Measurements from ENCODE around the gene SLC25A30. TPM values are rescaled to one million over a fixed set of nuclear protein-coding genes. Genes with fewer than 3 reads are reported as not detected.
"Not testable (repeated sequence)": the region's sequence is repeated elsewhere in the genome, so short reads cannot be mapped to it uniquely, and the experiment has no call there.

SLC25A30 gene
- total and polyA plus RNA-seq, 2 donors = 2.9 to 5.9 TPM

- no peak overlapping the region for H3K4me3 ChIP-seq (ENCODE audit: low read length in 2 of 2)
- no peaks in the 10 kb centered on the region for H3K27me3 ChIP-seq (ENCODE audit: control insufficient read depth in 2 of 2, insufficient read depth in 1 of 2, low read length in 1 of 2)
- WGBS = 92% methylated on average over 9 of the region's 9 CpGs
- no peaks in the 10 kb centered on the region for H3K9me3 ChIP-seq (ENCODE audit: control insufficient read depth in 2 of 2, insufficient read depth in 1 of 2, low read length in 1 of 2)
- no peak for DNase-seq (ENCODE audit: low read depth in 6 of 9, low spot score in 9 of 9)
- no peaks in the 10 kb centered on the region for H3K4me1 ChIP-seq (ENCODE audit: control insufficient read depth in 2 of 2, insufficient read depth in 2 of 2, low read length in 2 of 2)
- H3K36me3 ChIP-seq (ENCODE audit: control insufficient read depth in 2 of 2, insufficient read depth in 2 of 2, low read length in 1 of 2) = no peaks in the 10 kb centered on the region
- no peak overlapping the region for H3K27ac ChIP-seq (ENCODE audit: low read depth in 1 of 2, low read length in 1 of 2)
These were observed 18.2 kb upstream of the SLC25A30 start for GRCh38 chr13:45436332-45436731.

GRCh38 chr13:45434556-45435371 is 16.6 kb upstream of the SLC25A30 start:
- Histone ChIP-seq H3K9me3 (ENCODE audit: control insufficient read depth in 2 of 2, insufficient read depth in 1 of 2, low read length in 1 of 2) (no peaks in the 10 kb centered on the region), H3K4me3 (ENCODE audit: low read length in 2 of 2) (no peak overlapping the region)
- 96% methylated on average over 8 of the region's 8 CpGs for whole genome bisulfite sequencing

DNA sequence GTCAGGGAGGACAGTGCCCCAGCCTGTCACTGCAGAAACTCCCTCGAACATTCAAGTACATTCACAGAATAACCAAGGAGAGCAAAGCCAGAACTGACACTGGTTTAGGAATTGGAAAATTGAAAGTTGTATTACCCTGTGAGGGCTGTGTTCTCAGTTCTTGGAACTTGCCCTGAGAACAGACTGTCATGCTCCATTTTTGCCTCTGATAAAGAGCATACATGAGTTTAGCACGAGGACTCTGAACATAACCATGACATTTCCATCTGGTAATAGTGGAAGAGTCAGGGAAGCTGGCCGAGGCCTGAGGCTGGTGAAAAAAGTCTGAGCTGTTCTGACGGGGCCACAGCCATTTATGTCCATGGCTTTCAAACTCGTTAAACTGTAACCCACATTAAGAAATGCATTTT is 15.2 kb upstream of the SLC25A30 start:
- H3K27me3 ChIP-seq (ENCODE audit: control insufficient read depth in 2 of 2, insufficient read depth in 1 of 2, low read length in 1 of 2) = no peaks in the 10 kb centered on the region
- no peak overlapping the region for H3K4me3 ChIP-seq (ENCODE audit: low read length in 2 of 2)
- no peaks in the 10 kb centered on the region for H3K36me3 ChIP-seq (ENCODE audit: control insufficient read depth in 2 of 2, insufficient read depth in 2 of 2, low read length in 1 of 2)
- no peaks in the 10 kb centered on the region for H3K4me1 ChIP-seq (ENCODE audit: control insufficient read depth in 2 of 2, insufficient read depth in 2 of 2, low read length in 2 of 2)
- H3K27ac ChIP-seq (ENCODE audit: low read depth in 1 of 2, low read length in 1 of 2) = no peak overlapping the region
- no peaks in the 10 kb centered on the region for H3K9me3 ChIP-seq (ENCODE audit: control insufficient read depth in 2 of 2, insufficient read depth in 1 of 2, low read length in 1 of 2)
- 95% methylated on average over 5 of the region's 5 CpGs for WGBS
- no peak for DNase-seq (ENCODE audit: low read depth in 6 of 9, low spot score in 9 of 9)

More at GRCh38 chr13:45434556-45435371, 16.6 kb upstream of the SLC25A30 start:
- Histone ChIP-seq H3K27me3 (ENCODE audit: control insufficient read depth in 2 of 2, insufficient read depth in 1 of 2, low read length in 1 of 2) (no peaks in the 10 kb centered on the region), H3K4me1 (ENCODE audit: control insufficient read depth in 2 of 2, insufficient read depth in 2 of 2, low read length in 2 of 2) (no peaks in the 10 kb centered on the region), H3K36me3 (ENCODE audit: control insufficient read depth in 2 of 2, insufficient read depth in 2 of 2, low read length in 1 of 2) (no peaks in the 10 kb centered on the region), H3K27ac (ENCODE audit: low read depth in 1 of 2, low read length in 1 of 2) (no peak overlapping the region)
- no peak for DNase-seq (ENCODE audit: low read depth in 6 of 9, low spot score in 9 of 9)

GRCh38 chr13:45432737-45433380 is 14.7 kb upstream of the SLC25A30 start:
- Histone ChIP-seq H3K27ac (ENCODE audit: low read depth in 1 of 2, low read length in 1 of 2) (no peak overlapping the region), H3K36me3 (ENCODE audit: control insufficient read depth in 2 of 2, insufficient read depth in 2 of 2, low read length in 1 of 2) (no peaks in the 10 kb centered on the region), H3K9me3 (ENCODE audit: control insufficient read depth in 2 of 2, insufficient read depth in 1 of 2, low read length in 1 of 2) (no peaks in the 10 kb centered on the region), H3K27me3 (ENCODE audit: control insufficient read depth in 2 of 2, insufficient read depth in 1 of 2, low read length in 1 of 2) (no peaks in the 10 kb centered on the region), H3K4me1 (ENCODE audit: control insufficient read depth in 2 of 2, insufficient read depth in 2 of 2, low read length in 2 of 2) (no peaks in the 10 kb centered on the region), H3K4me3 (ENCODE audit: low read length in 2 of 2) (no peak overlapping the region)
- DNase-seq (ENCODE audit: low read depth in 6 of 9, low spot score in 9 of 9) = no peak
- WGBS = 96% methylated on average over 6 of the region's 6 CpGs

DNA sequence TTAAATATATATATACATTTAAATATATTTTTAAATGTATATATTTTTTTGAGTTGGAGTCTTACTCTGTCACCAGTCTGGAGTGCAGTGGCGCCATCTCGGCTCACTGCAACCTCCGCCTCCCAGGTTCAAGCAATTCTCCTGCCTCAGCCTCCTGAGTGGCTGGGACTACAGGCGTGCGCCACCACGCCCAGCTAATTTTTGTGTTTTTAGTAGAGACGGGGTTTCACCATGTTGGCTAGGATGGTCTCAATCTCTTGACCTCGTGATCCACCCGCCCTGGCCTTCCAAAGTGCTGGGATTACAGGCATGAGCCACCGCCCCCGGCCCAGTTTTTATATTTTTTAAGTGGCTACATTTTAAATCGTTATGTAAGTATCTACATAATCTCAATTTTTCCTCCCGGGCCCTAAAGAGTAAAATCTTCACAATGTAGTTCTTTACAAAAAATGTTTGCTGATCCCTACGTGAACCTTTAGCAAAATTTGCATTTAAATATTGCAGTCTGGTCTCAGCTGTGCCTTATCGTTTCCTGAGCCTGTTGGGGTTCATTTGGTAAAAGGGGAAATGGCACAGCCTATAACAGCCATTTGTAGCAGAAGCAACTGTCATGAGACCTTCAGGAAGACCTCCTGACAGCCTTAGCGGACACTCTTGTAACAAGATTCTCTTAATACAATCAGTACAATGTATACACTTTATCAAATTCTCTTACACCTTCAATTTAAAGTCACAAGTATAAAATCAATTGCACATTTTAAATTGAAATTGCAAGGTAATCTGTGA is 8.1 kb upstream of the SLC25A30 start:
- H3K4me3 ChIP-seq (ENCODE audit: low read length in 2 of 2); H3K9me3 ChIP-seq (ENCODE audit: control insufficient read depth in 2 of 2, insufficient read depth in 1 of 2, low read length in 1 of 2); H3K27me3 ChIP-seq (ENCODE audit: control insufficient read depth in 2 of 2, insufficient read depth in 1 of 2, low read length in 1 of 2); H3K36me3 ChIP-seq (ENCODE audit: control insufficient read depth in 2 of 2, insufficient read depth in 2 of 2, low read length in 1 of 2); H3K4me1 ChIP-seq (ENCODE audit: control insufficient read depth in 2 of 2, insufficient read depth in 2 of 2, low read length in 2 of 2); H3K27ac ChIP-seq (ENCODE audit: low read depth in 1 of 2, low read length in 1 of 2): not testable (repeated sequence)
- WGBS = 77% methylated on average over 16 of the region's 16 CpGs
- peak in 1 of 9 donors; percentile 40 for DNase-seq (ENCODE audit: low read depth in 6 of 9, low spot score in 9 of 9)

GRCh38 chr13:45422731-45423292 is 4.6 kb upstream of the SLC25A30 start:
- DNase-seq (ENCODE audit: low read depth in 6 of 9, low spot score in 9 of 9) = peak in 2 of 9 donors; percentile 24 to 58
- no peak overlapping the region for H3K27ac ChIP-seq (ENCODE audit: low read depth in 1 of 2, low read length in 1 of 2)
- H3K36me3 ChIP-seq (ENCODE audit: control insufficient read depth in 2 of 2, insufficient read depth in 2 of 2, low read length in 1 of 2) = no peaks in the 10 kb centered on the region
- peaks cover 0 to 3% of the 10 kb centered on the region in 2 donors for H3K27me3 ChIP-seq (ENCODE audit: control insufficient read depth in 2 of 2, insufficient read depth in 1 of 2, low read length in 1 of 2)
- H3K9me3 ChIP-seq (ENCODE audit: control insufficient read depth in 2 of 2, insufficient read depth in 1 of 2, low read length in 1 of 2) = no peaks in the 10 kb centered on the region
- 94% methylated on average over 3 of the region's 3 CpGs for WGBS
- no peak overlapping the region for H3K4me3 ChIP-seq (ENCODE audit: low read length in 2 of 2)
- H3K4me1 ChIP-seq (ENCODE audit: control insufficient read depth in 2 of 2, insufficient read depth in 2 of 2, low read length in 2 of 2) = no peaks in the 10 kb centered on the region

GRCh38 chr13:45419945-45420344 is 1.8 kb upstream of the SLC25A30 start:
- Histone ChIP-seq H3K4me1 (ENCODE audit: control insufficient read depth in 2 of 2, insufficient read depth in 2 of 2, low read length in 2 of 2) (peaks cover 0 to 13% of the 10 kb centered on the region in 2 donors), H3K27ac (ENCODE audit: low read depth in 1 of 2, low read length in 1 of 2) (no peak overlapping the region), H3K36me3 (ENCODE audit: control insufficient read depth in 2 of 2, insufficient read depth in 2 of 2, low read length in 1 of 2) (no peaks in the 10 kb centered on the region), H3K9me3 (ENCODE audit: control insufficient read depth in 2 of 2, insufficient read depth in 1 of 2, low read length in 1 of 2) (no peaks in the 10 kb centered on the region), H3K4me3 (ENCODE audit: low read length in 2 of 2) (no peak overlapping the region), H3K27me3 (ENCODE audit: control insufficient read depth in 2 of 2, insufficient read depth in 1 of 2, low read length in 1 of 2) (peaks cover 0 to 3% of the 10 kb centered on the region in 2 donors)
- no peak for DNase-seq (ENCODE audit: low read depth in 6 of 9, low spot score in 9 of 9)
- WGBS = 97% methylated on average over 1 of the region's 1 CpG

DNA sequence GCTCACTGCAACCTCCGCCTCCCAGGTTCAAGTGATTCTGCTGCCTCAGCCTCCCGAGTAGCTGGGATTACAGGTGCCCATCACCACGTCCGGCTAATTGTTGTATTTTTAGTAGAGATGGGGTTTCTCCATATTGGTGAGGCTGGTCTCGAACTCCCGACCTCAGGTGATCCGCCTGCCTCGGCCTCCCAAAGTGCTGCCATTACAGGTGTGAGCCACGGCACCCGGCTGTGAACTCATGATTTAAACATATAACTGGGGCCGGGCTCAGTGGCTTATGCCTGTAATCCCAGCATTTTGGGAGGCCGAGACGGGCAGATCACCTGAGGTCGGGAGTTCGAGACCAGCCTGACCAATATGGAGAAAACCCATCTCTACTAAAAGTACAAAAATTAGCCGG is 1.2 kb upstream of the SLC25A30 start:
- not testable (repeated sequence) for DNase-seq (ENCODE audit: low read depth in 6 of 9, low spot score in 9 of 9); H3K27ac ChIP-seq (ENCODE audit: low read depth in 1 of 2, low read length in 1 of 2); H3K36me3 ChIP-seq (ENCODE audit: control insufficient read depth in 2 of 2, insufficient read depth in 2 of 2, low read length in 1 of 2); H3K9me3 ChIP-seq (ENCODE audit: control insufficient read depth in 2 of 2, insufficient read depth in 1 of 2, low read length in 1 of 2); H3K27me3 ChIP-seq (ENCODE audit: control insufficient read depth in 2 of 2, insufficient read depth in 1 of 2, low read length in 1 of 2); H3K4me3 ChIP-seq (ENCODE audit: low read length in 2 of 2)
- H3K4me1 ChIP-seq (ENCODE audit: control insufficient read depth in 2 of 2, insufficient read depth in 2 of 2, low read length in 2 of 2) = peaks cover 0 to 13% of the 10 kb centered on the region in 2 donors
- WGBS = 98% methylated on average over 16 of the region's 16 CpGs

Measured in thymus (tissue), 11 donors.